ENCODE data around the gene HOXA7.

The HOXA7 gene

GRCh38 chr7:27121684-27122076 is 34.8 kb downstream of the HOXA7 start:
- CTCF ChIA-PET, result no interaction called here
- no peak overlapping the region for H3K4me3 Mint-ChIP-seq
- no peaks in the 10 kb centered on the region for H3K36me3 Mint-ChIP-seq
- no peaks in the 10 kb centered on the region for H3K9me3 Mint-ChIP-seq
- no peaks in the 10 kb centered on the region for H3K4me1 Mint-ChIP-seq
- no peak overlapping the region for H3K27ac Mint-ChIP-seq
- DNase-seq, result no peak
- H3K27me3 Mint-ChIP-seq, result peaks cover 15% of the 10 kb centered on the region

GRCh38 chr7:27119412-27119911 is 37.0 kb downstream of the HOXA7 start:
- Mint-ChIP-seq H3K4me1 (no peaks in the 10 kb centered on the region), H3K9me3 (no peaks in the 10 kb centered on the region), H3K27me3 (peaks cover 14% of the 10 kb centered on the region), H3K27ac (no peak overlapping the region), H3K36me3 (no peaks in the 10 kb centered on the region), H3K4me3 (no peak overlapping the region)
- no peak for DNase-seq
- CTCF ChIA-PET, result interaction anchor here (0.9 kb wide), 1 partner anchor 9 kb away, joined by 3 read pairs; no protein-coding TSS in a partner anchor

- CTCF ChIA-PET, result interaction anchor here (1.4 kb wide), 1 partner anchor 43 kb away, joined by 4 read pairs; no protein-coding TSS in a partner anchor
- Mint-ChIP-seq H3K27ac (no peak overlapping the region), H3K4me3 (no peak overlapping the region), H3K36me3 (no peaks in the 10 kb centered on the region), H3K4me1 (no peaks in the 10 kb centered on the region), H3K27me3 (peaks cover 12% of the 10 kb centered on the region), H3K9me3 (no peaks in the 10 kb centered on the region)
- no peak for DNase-seq
Observed at GRCh38 chr7:27118580-27118979, 37.9 kb downstream of the HOXA7 start.

DNA sequence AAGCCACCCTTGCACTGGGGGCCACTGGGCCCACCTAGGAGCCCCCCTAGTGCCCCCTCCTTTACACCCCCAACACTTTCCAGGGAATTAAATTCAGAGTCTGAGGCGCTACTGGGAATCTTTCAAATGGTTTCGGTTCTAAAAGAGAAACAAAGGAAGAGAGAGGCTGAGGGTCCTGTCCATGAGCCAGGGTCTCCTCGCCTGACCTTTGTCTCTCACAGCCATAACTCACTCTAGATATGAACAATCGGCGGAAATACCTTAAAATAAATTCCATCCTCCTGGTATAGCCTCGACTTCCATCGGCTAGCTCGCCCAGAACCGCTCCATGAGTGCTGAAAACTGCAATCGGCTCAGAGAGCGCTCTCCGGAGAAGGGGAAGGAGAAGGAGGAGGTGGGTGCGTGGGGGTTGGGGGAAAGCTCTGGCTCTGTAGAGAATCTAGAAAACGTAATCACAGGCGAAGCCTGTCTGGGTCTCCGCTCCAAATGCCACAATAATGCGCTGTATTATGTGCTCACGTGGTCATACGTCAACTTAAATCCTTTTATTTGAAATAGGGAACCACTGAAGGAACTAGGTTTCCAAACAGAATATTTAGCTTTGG is 38.5 kb downstream of the HOXA7 start:
- no peak for DNase-seq
- H3K36me3 Mint-ChIP-seq, result no peaks in the 10 kb centered on the region
- no peak overlapping the region for H3K27ac Mint-ChIP-seq
- no peaks in the 10 kb centered on the region for H3K9me3 Mint-ChIP-seq
- H3K4me3 Mint-ChIP-seq, result no peak overlapping the region
- CTCF ChIA-PET, result interaction anchor here (1.4 kb wide), 1 partner anchor 43 kb away, joined by 4 read pairs; no protein-coding TSS in a partner anchor
- peaks cover 8% of the 10 kb centered on the region for H3K27me3 Mint-ChIP-seq
- no peaks in the 10 kb centered on the region for H3K4me1 Mint-ChIP-seq

- Mint-ChIP-seq H3K4me1 (no peaks in the 10 kb centered on the region), H3K36me3 (no peaks in the 10 kb centered on the region)
Observed at GRCh38 chr7:27116962-27117886, 39.3 kb downstream of the HOXA7 start.

GRCh38 chr7:27116031-27116961 is 40.2 kb downstream of the HOXA7 start:
- DNase-seq, result no peak
- Mint-ChIP-seq H3K27me3 (peaks cover 8% of the 10 kb centered on the region), H3K4me3 (no peak overlapping the region), H3K27ac (no peak overlapping the region), H3K4me1 (no peaks in the 10 kb centered on the region), H3K9me3 (no peaks in the 10 kb centered on the region), H3K36me3 (no peaks in the 10 kb centered on the region)
- CTCF ChIA-PET, result no interaction called here

More at GRCh38 chr7:27116962-27117886, 39.3 kb downstream of the HOXA7 start:
- Mint-ChIP-seq H3K9me3 (no peaks in the 10 kb centered on the region), H3K4me3 (no peak overlapping the region), H3K27ac (no peak overlapping the region), H3K27me3 (peaks cover 8% of the 10 kb centered on the region)
- CTCF ChIA-PET, result interaction anchor here (1.4 kb wide), 1 partner anchor 44 kb away, joined by 4 read pairs; no protein-coding TSS in a partner anchor
- no peak for DNase-seq

- Mint-ChIP-seq H3K4me3 (no peak overlapping the region), H3K9me3 (no peaks in the 10 kb centered on the region), H3K4me1 (no peaks in the 10 kb centered on the region), H3K27me3 (peaks cover 14% of the 10 kb centered on the region), H3K36me3 (no peaks in the 10 kb centered on the region), H3K27ac (no peak overlapping the region)
- no peak for DNase-seq
- CTCF ChIA-PET, result no interaction called here
Observed at GRCh38 chr7:27115221-27116026, 41.1 kb downstream of the HOXA7 start.

DNA sequence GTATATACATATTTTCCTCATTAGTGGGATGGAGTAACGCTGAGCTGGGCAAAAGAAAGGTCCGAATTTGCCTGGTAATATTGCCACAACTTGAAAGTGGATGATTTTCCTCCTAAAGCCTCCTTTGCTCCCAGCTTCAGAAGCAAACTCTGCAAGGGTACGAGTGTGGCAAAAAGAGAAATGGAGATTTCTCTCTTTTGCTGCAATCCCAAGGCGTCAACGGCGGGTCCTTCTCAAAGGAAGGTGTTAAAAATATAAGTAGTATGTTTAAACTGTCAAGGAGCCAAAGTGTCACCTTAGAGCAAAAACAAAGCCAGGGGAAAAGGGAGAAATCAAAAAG is 41.6 kb downstream of the HOXA7 start:
- no peak for DNase-seq
- Mint-ChIP-seq H3K36me3 (no peaks in the 10 kb centered on the region), H3K4me3 (no peak overlapping the region), H3K27ac (no peak overlapping the region), H3K27me3 (peaks cover 14% of the 10 kb centered on the region), H3K4me1 (no peaks in the 10 kb centered on the region), H3K9me3 (no peaks in the 10 kb centered on the region)
- CTCF ChIA-PET, result no interaction called here

- CTCF ChIA-PET, result no interaction called here
- no peaks in the 10 kb centered on the region for H3K9me3 Mint-ChIP-seq
- no peak overlapping the region for H3K27ac Mint-ChIP-seq
- H3K27me3 Mint-ChIP-seq, result peaks cover 14% of the 10 kb centered on the region
- H3K4me1 Mint-ChIP-seq, result no peaks in the 10 kb centered on the region
- H3K4me3 Mint-ChIP-seq, result no peak overlapping the region
- no peaks in the 10 kb centered on the region for H3K36me3 Mint-ChIP-seq
- no peak for DNase-seq
Observed at GRCh38 chr7:27113991-27114769, 42.3 kb downstream of the HOXA7 start.

DNA sequence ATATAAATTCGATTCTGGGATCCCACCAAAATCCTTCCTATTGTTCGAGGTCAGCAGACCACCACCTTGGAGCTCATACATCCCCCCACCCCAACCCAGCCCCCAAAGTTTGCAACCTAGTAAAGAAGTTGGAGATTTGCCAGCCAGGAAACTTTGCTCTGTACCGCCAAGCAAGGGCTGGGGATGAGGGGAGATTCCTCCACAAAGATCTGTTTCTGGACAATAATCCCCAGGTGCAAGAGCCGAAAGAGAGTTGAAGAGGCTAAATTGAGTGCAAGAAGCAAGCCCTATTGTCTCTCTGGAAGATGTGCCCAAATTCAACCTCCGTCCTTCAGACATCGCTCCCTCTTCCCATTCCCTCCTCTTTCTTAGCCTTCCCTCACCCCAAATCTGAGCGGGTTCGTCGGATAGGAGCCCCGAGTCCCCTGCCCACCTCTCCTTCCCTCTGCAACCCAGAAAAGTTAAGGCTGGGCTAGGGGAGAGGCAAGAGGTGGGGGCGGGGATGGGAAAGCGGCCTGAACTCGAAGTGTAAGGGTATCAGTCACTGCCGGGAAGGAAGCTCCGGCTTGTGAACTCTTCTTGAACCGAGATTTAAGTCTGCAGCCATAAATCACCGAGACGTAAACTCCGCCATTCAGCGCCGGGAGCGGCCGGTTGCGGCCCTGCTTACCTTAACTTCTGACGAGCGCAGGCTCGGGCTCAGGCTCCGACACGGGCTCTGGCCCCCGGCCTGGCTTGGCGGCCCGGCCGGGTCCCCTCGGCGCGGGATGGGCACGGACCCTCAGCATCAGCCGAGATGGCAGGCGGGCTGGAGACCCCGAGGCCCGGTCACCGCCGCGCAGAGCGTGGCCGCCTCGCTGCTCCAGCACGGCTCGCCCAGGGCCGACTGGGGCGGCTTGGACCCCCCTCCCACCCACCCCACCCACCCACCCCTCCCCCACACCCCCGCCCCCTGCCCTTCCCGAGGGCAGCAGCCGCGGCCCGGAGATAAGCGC is 43.2 kb downstream of the HOXA7 start:
- no peaks in the 10 kb centered on the region for H3K4me1 Mint-ChIP-seq
- CTCF ChIA-PET, result no interaction called here
- H3K27me3 Mint-ChIP-seq, result peaks cover 14% of the 10 kb centered on the region
- no peaks in the 10 kb centered on the region for H3K9me3 Mint-ChIP-seq
- no peaks in the 10 kb centered on the region for H3K36me3 Mint-ChIP-seq
- H3K4me3 Mint-ChIP-seq, result no peak overlapping the region
- no peak for DNase-seq
- no peak overlapping the region for H3K27ac Mint-ChIP-seq

DNA sequence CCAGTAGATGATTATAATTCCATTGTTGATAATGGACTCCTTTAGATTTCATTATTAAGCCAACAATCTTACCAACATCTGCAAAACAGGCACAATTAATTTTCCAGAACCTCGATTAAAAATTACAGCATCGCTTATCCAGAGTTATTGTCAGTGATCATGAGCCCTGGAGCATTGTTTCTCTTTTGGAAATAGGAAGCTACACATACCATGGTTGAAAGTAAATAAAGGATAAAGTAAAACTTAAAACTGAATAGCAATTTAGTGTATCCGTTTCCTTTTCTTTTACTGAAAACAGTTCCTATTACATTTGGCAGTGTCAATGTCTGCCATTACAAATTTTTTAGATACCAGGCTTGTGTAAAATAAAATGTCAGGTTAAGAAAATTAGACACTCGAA is 44.1 kb downstream of the HOXA7 start:
- CTCF ChIA-PET, result no interaction called here
- peaks cover 14% of the 10 kb centered on the region for H3K27me3 Mint-ChIP-seq
- H3K27ac Mint-ChIP-seq, result no peak overlapping the region
- H3K4me3 Mint-ChIP-seq, result no peak overlapping the region
- no peaks in the 10 kb centered on the region for H3K36me3 Mint-ChIP-seq
- no peaks in the 10 kb centered on the region for H3K9me3 Mint-ChIP-seq
- DNase-seq, result no peak
- H3K4me1 Mint-ChIP-seq, result no peaks in the 10 kb centered on the region

DNA sequence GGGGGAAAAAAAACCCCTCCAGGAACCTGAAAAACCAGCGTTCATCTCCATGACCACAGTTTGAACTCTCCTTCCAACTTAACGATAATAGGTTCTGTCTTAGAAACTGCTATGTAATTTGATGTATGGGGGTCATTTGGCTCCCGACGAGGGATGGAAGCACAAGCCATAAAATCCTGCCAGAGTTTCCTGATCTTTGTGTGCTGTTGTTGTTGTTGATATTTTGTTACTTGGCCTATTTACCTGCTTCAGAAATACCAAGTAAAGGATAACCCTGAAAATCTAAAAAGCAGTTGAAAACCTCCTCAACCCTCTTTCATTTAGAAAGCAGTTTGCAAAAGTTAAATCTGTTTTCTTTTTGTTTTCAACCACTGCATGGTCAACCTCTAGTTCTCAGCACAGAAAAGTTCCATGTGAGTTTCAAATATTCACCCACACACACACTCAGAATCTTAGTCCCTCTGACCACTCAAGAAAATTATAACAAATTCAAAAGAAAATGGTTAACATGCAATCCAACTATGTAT is 44.7 kb downstream of the HOXA7 start:
- Mint-ChIP-seq H3K9me3 (no peaks in the 10 kb centered on the region), H3K36me3 (no peaks in the 10 kb centered on the region), H3K4me3 (no peak overlapping the region), H3K27ac (no peak overlapping the region), H3K27me3 (peaks cover 14% of the 10 kb centered on the region), H3K4me1 (no peaks in the 10 kb centered on the region)
- CTCF ChIA-PET, result no interaction called here
- no peak for DNase-seq

All from activated naive CD4-positive, alpha-beta T cell treated with anti-CD3 and anti-CD28 coated beads, Interleukin-2, amount 10 ng/mL, durations not matched to agents 7 days and 5 days (primary cell).